GM15510 (cell line): Measurements from ENCODE around the gene C17orf50.

Source experiments
- POLR2A ChIP-seq: IDR thresholded peaks from 3 replicates; pipeline ENCODE4 v1.6.1; 2011; ENCODE audit warnings: borderline replicate concordance; ENCODE audit not compliant: insufficient read length; ENCODE audit errors: extremely low read depth

The C17orf50 gene

GRCh38 chr17:35763767-35764122 lies 3.1 kb downstream of the C17orf50 start:
- no peak for TF ChIP-seq POLR2A

- no peak for TF ChIP-seq POLR2A
These were observed 3.7 kb downstream of the C17orf50 start for GRCh38 chr17:35764123-35764991.

GRCh38 chr17:35765086-35765710 lies 4.5 kb downstream of the C17orf50 start:
- no peak for TF ChIP-seq POLR2A

GRCh38 chr17:35765756-35766488 lies 5.2 kb downstream of the C17orf50 start:
- TF ChIP-seq POLR2A, result no peak

GRCh38 chr17:35766489-35766877 lies 5.8 kb downstream of the C17orf50 start:
- TF ChIP-seq POLR2A, result no peak

GRCh38 chr17:35766903-35767510 lies 6.3 kb downstream of the C17orf50 start:
- no peak for TF ChIP-seq POLR2A

- no peak for TF ChIP-seq POLR2A
These were observed 8.1 kb downstream of the C17orf50 start for GRCh38 chr17:35768797-35769196.

- TF ChIP-seq POLR2A, result no peak
These were observed 9.3 kb downstream of the C17orf50 start for GRCh38 chr17:35769895-35770486.

GRCh38 chr17:35773129-35773528 lies 12.4 kb downstream of the C17orf50 start:
- no peak for TF ChIP-seq POLR2A

GRCh38 chr17:35773679-35774425 lies 13.2 kb downstream of the C17orf50 start:
- no peak for TF ChIP-seq POLR2A

GRCh38 chr17:35774499-35774898 lies 13.8 kb downstream of the C17orf50 start:
- no peak for TF ChIP-seq POLR2A

GRCh38 chr17:35775039-35775438 lies 14.4 kb downstream of the C17orf50 start:
- no peak for TF ChIP-seq POLR2A

- TF ChIP-seq POLR2A, result no peak
These were observed 14.9 kb downstream of the C17orf50 start for GRCh38 chr17:35775583-35775982.

GRCh38 chr17:35778641-35779196 lies 18.0 kb downstream of the C17orf50 start:
- TF ChIP-seq POLR2A, result no peak
